Stomach smooth muscle (tissue), 2 donors: Measurements from ENCODE around the gene ZMPSTE24.

Experiments used
- H3K27ac ChIP-seq: one replicate; pipeline ENCODE4 v1.7.0; 2013; ENCODE audit warnings: mild to moderate bottlenecking, low read length, inconsistent platforms
- H3K27me3 ChIP-seq, 2 donors: one replicate each; pipeline ENCODE4 v1.7.0; 2013; ENCODE audit warnings: low read length in 2 of 2; ENCODE audit not compliant: insufficient read depth in 2 of 2, control insufficient read depth in 1 of 2
- H3K36me3 ChIP-seq, 2 donors: one replicate each; pipeline ENCODE4 v1.7.0; 2013; ENCODE audit warnings: low read length in 2 of 2; ENCODE audit not compliant: control insufficient read depth in 2 of 2, insufficient read depth in 2 of 2
- H3K4me1 ChIP-seq: one replicate; pipeline ENCODE4 v1.7.0; 2013; ENCODE audit warnings: low read length; ENCODE audit not compliant: control insufficient read depth, insufficient read depth
- H3K4me3 ChIP-seq, 2 donors: one replicate each; pipeline ENCODE4 v1.7.0; 2013; ENCODE audit warnings: low read length in 2 of 2
- H3K9ac ChIP-seq, 2 donors: one replicate each; pipeline ENCODE4 v1.7.0; 2013; ENCODE audit warnings: low read length in 2 of 2, mild to moderate bottlenecking in 1 of 2
- H3K9me3 ChIP-seq, 2 donors: one replicate each; pipeline ENCODE4 v1.7.0; 2013; ENCODE audit warnings: low read length in 2 of 2; ENCODE audit not compliant: control insufficient read depth in 2 of 2
- donor health status: healthy.
- donor health status: Pancreatic carcinoma.

The ZMPSTE24 gene

GRCh38 chr1:40258445-40258769 is 371 bp downstream of the ZMPSTE24 start:
- Histone ChIP-seq H3K4me1 (peaks cover 17% of the 10 kb centered on the region), H3K9ac (peak overlapping the region; percentile 99 to 100), H3K36me3 (peaks cover 6 to 12% of the 10 kb centered on the region in 2 donors), H3K9me3 (no peaks in the 10 kb centered on the region), H3K27ac (peak overlapping the region; percentile 97), H3K27me3 (no peaks in the 10 kb centered on the region), H3K4me3 (peak overlapping the region; percentile 95 to 99)

GRCh38 chr1:40264354-40264781 is 6.3 kb downstream of the ZMPSTE24 start:
- Histone ChIP-seq H3K9me3 (no peaks in the 10 kb centered on the region), H3K4me1 (peaks cover 25% of the 10 kb centered on the region), H3K27me3 (no peaks in the 10 kb centered on the region), H3K9ac (no peak overlapping the region), H3K27ac (peak overlapping the region; percentile 47), H3K4me3 (no peak overlapping the region), H3K36me3 (peaks cover 12 to 13% of the 10 kb centered on the region in 2 donors)

GRCh38 chr1:40265298-40265697 is 7.3 kb downstream of the ZMPSTE24 start:
- no peaks in the 10 kb centered on the region for H3K9me3 ChIP-seq
- no peak overlapping the region for H3K27ac ChIP-seq
- no peak overlapping the region for H3K9ac ChIP-seq
- no peaks in the 10 kb centered on the region for H3K27me3 ChIP-seq
- H3K4me1 ChIP-seq: peaks cover 16% of the 10 kb centered on the region
- peaks cover 16 to 18% of the 10 kb centered on the region in 2 donors for H3K36me3 ChIP-seq
- H3K4me3 ChIP-seq: no peak overlapping the region

DNA sequence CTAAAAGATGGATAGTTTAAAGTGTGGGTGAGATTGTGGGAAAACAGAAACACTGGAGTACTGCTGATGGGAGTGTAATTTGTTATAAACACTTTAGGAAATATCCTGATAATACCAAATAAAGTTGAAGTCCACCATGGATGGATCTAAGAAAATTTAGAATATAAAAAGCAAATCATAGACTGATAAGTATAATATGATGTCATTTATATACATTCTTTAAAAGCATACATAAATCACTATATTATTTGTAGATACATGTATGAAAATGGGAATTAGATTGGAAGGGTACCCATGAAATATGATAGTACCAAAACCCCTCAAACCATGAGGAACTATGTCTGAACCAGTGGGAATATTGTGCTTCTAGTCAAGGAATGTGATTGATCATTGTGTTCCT is 7.9 kb downstream of the ZMPSTE24 start:
- Histone ChIP-seq H3K27me3 (no peaks in the 10 kb centered on the region), H3K36me3 (peaks cover 17 to 19% of the 10 kb centered on the region in 2 donors)

DNA sequence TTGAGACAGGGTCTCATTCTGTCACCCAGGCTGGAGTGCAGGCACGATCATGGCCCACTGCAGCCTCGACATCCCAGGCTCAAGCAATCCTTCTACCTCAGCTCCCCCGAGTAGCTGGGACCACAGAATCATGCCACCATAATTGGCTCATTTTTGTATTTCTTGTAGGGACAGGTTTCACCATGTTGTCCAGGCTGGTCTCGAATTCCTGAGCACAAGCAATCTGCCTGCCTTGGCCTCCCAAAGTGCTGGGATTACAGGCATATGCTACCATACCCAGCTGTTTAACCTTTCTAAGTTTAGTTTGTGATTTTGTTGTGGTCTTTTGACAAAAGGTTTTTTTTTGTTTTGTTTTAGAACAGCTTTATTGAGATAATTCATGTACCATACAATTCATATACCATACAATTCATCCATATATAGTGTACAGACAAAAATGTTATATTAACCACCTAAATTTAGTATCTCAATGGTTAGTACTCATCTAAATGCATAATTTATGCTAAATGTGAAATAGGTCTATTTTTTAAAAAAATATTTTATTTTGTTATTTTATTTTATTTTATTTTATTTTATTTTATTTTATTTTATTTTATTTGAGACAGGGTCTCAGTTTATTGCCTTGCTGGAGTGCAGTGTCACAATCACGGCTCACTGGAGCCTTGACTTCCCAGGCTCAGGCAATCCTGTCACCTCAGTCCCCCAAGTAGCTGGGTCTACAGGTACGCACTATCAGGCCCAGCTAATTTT is 8.9 kb downstream of the ZMPSTE24 start:
- Histone ChIP-seq H3K4me1 (peaks cover 13% of the 10 kb centered on the region), H3K27ac (peak overlapping the region; percentile 60), H3K27me3 (no peaks in the 10 kb centered on the region), H3K9ac (no peak overlapping the region), H3K36me3 (peaks cover 17 to 19% of the 10 kb centered on the region in 2 donors), H3K9me3 (no peaks in the 10 kb centered on the region), H3K4me3 (no peak overlapping the region)

More for the DNA sequence above, 7.9 kb downstream of the ZMPSTE24 start:
- Histone ChIP-seq H3K27ac (no peak overlapping the region), H3K9me3 (no peaks in the 10 kb centered on the region), H3K9ac (no peak overlapping the region), H3K4me3 (no peak overlapping the region), H3K4me1 (peaks cover 13% of the 10 kb centered on the region)

- H3K27ac ChIP-seq: peak overlapping the region; percentile 60
These were observed 9.7 kb downstream of the ZMPSTE24 start for GRCh38 chr1:40267767-40268187.

DNA sequence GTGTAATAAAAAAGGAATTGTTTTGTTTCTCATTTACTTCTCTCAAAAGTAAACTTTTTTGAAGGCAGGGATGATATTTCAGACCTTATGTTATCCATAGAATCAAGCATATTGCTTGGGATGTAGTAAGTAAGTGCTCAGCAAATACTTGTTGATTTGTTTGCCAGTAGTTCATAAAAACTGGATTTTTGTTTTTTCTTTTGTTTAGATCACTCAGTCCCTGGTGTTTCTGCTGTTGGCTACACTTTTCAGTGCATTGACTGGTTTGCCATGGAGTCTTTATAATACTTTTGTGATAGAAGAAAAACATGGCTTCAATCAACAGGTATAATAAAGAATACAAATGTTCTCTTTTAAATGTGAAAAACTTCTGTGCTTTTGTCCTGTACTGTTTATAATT is 10.2 kb downstream of the ZMPSTE24 start:
- H3K27ac ChIP-seq: peak overlapping the region; percentile 60
- H3K4me1 ChIP-seq: peaks cover 12% of the 10 kb centered on the region
- H3K9me3 ChIP-seq: no peaks in the 10 kb centered on the region
- H3K4me3 ChIP-seq: no peak overlapping the region
- no peaks in the 10 kb centered on the region for H3K27me3 ChIP-seq
- H3K36me3 ChIP-seq: peaks cover 18 to 20% of the 10 kb centered on the region in 2 donors
- H3K9ac ChIP-seq: no peak overlapping the region

More at GRCh38 chr1:40267767-40268187, 9.7 kb downstream of the ZMPSTE24 start:
- H3K36me3 ChIP-seq: peaks cover 20% of the 10 kb centered on the region in 2 donors
- H3K4me1 ChIP-seq: peaks cover 13% of the 10 kb centered on the region
- no peaks in the 10 kb centered on the region for H3K9me3 ChIP-seq
- H3K27me3 ChIP-seq: no peaks in the 10 kb centered on the region
- H3K4me3 ChIP-seq: peak overlapping the region in 1 of 2 donors; percentile 17
- no peak overlapping the region for H3K9ac ChIP-seq

- H3K27me3 ChIP-seq: no peaks in the 10 kb centered on the region
- H3K4me1 ChIP-seq: peaks cover 11% of the 10 kb centered on the region
- H3K4me3 ChIP-seq: no peak overlapping the region
- H3K36me3 ChIP-seq: peaks cover 25 to 29% of the 10 kb centered on the region in 2 donors
- no peak overlapping the region for H3K27ac ChIP-seq
- no peaks in the 10 kb centered on the region for H3K9me3 ChIP-seq
- H3K9ac ChIP-seq: no peak overlapping the region
These were observed 12.3 kb downstream of the ZMPSTE24 start for GRCh38 chr1:40270152-40270834.

DNA sequence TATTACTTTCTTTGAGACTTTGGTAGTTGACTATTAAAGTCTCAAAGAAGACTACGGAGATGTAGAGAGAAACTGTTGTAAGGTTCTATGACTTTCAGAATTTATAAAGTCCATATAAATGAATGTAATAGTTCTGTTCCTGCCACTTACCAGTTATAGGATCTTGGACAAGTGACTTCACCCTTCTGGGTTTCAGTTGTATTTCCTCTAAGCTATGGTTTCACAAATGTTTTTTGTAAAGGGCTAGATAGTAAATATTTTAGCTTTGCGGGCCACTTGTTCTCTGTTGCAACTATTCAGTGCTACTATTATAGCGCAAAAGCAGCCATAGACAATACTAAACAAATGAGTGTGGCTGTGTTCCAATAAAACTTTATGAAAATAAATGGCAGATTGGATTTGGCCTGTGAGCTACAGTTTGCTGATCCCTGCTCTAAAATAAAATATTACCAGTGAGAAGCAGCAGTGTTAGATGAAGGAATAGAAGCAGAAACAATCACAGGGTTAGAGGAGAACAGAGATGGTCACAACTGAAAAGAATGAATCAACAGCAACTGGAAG is 14.7 kb downstream of the ZMPSTE24 start:
- Histone ChIP-seq H3K4me3 (no peak overlapping the region), H3K9ac (no peak overlapping the region), H3K9me3 (no peaks in the 10 kb centered on the region), H3K27ac (no peak overlapping the region), H3K4me1 (peaks cover 3% of the 10 kb centered on the region), H3K36me3 (peaks cover 30 to 39% of the 10 kb centered on the region in 2 donors), H3K27me3 (no peaks in the 10 kb centered on the region)

DNA sequence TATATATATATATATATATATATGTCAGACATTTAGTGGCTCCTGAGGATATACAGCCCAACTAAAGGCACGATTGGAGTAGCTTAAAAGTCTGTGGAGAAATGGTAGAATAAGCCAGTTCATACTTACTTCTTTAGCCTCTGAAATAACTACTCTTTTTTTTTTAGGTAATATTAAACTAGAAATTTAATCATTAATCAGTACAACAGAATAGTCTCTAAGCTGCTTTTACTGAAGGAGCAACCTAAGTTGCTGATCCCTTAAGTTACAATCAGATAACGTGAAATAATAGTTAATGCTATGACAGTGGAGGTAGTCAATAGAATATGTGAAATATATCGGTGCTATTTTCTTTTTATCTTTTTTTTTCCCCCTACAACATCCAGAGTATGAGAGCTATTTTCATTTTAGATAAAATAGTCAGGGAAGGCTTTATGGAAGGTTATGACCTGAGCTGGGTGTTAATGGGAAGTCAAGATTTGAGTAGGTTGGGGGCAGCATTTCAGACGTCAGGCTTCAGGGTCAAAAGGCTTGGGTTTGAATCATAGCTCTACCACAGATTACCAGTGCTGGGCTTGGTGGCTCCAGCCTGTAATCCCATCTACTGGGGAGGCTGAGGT is 15.6 kb downstream of the ZMPSTE24 start:
- no peaks in the 10 kb centered on the region for H3K27me3 ChIP-seq
- H3K4me3 ChIP-seq: no peak overlapping the region
- H3K9ac ChIP-seq: no peak overlapping the region
- peaks cover 3% of the 10 kb centered on the region for H3K4me1 ChIP-seq
- H3K36me3 ChIP-seq: peaks cover 30 to 36% of the 10 kb centered on the region in 2 donors
- no peak overlapping the region for H3K27ac ChIP-seq
- H3K9me3 ChIP-seq: no peaks in the 10 kb centered on the region
